ENCODE results near the gene CNGB1. TPM values are rescaled to one million over a fixed set of nuclear protein-coding genes. Genes with fewer than 3 reads are reported as not detected.

Gene CNGB1
- total and polyA plus RNA-seq, 8 donors, result 0.03 to 0.23 (median 0.14) TPM; not detected in 1

- H3K9me3 ChIP-seq, result no peaks in the 10 kb centered on the region
- no peak for TF ChIP-seq CTCF (IDR thresholded peaks at IDR 0.05)
- DNase-seq, result no peak
- H3K4me1 ChIP-seq, result no peaks in the 10 kb centered on the region
- ATAC-seq, result peak; percentile 26
- H3K4me3 ChIP-seq, result no peak overlapping the region
- H3K27me3 ChIP-seq, result peaks cover 0 to 19% of the 10 kb centered on the region in 2 donors
- no peak overlapping the region for H3K27ac ChIP-seq
- intact Hi-C loops (cut with DNase I), result no loop called here
- H3K36me3 ChIP-seq, result no peaks in the 10 kb centered on the region
These were observed 99.5 kb downstream of the CNGB1 start for GRCh38 chr16:57871456-57871855.

DNA sequence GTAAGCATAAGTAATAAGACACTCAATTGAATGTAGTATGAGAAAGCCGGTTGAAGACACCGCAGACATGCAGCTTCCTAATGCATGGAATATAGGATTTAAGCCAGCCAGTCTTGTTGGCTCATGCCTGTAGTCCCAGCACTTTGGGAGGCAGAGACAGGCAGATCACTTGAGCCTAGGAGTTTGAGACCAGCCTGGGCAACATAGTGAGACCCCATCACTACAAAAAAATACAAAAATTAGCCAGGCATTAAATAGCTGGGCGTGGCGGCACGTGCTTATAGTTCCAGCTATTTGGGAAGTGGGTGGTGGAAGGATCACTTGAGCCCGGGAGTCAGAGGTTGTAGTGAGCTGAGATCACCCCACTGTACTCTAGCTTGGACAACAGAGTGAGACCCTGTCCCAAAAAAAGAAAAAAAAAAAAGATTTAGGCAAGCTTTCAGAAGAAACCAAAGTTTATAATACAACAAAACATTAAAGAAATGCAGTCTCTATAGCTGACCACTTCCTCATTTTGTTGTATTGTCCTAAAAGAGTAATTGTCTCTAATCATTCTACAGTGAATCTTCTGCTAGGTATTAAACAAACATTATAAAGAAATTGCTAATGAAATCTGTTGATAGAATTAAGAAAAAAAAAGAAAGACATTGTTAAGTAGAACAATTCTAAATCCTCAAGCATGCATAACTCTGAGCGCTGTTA lies 100.0 kb downstream of the CNGB1 start:
- H3K9me3 ChIP-seq, result no peaks in the 10 kb centered on the region
- no peak for TF ChIP-seq CTCF (IDR thresholded peaks at IDR 0.05)
- intact Hi-C loops (cut with DNase I), result no loop called here
- DNase-seq, result no peak
- no peaks in the 10 kb centered on the region for H3K4me1 ChIP-seq
- no peaks in the 10 kb centered on the region for H3K36me3 ChIP-seq
- peaks cover 0 to 19% of the 10 kb centered on the region in 2 donors for H3K27me3 ChIP-seq
- H3K27ac ChIP-seq, result no peak overlapping the region
- no peak overlapping the region for H3K4me3 ChIP-seq
- ATAC-seq, result no peak

DNA sequence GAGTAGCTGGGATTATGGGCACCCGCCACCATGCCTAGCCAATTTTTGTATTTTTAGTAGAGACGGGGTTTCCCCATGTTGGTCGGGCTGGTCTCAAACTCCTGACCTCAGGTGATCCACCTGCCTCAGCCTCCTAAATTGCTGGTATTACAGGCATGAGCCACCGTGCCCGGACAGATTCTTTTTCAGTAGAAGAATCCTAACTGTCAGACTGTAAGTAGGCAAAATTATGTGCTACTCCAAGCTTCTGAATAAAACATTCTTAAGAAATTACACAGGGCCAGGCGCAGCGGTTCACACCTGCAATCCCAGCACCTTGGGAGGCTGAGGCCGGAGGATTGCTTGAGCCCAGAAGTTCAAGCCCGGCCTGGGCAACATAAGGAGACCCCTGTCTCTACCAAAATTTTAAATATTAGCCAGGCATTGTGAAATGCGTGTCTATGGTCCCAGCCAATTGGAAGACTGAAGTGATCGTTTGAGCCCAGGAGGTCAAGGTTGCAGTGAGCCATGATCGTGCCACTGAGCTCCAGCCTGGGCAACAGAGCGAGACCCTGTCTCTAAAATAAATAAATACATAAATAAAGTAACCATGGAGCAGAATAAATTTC lies 101.9 kb downstream of the CNGB1 start:
- H3K4me1 ChIP-seq, result no peaks in the 10 kb centered on the region
- no peak for DNase-seq
- no peak overlapping the region for H3K27ac ChIP-seq
- peaks cover 0 to 17% of the 10 kb centered on the region in 2 donors for H3K27me3 ChIP-seq
- H3K9me3 ChIP-seq, result no peaks in the 10 kb centered on the region
- no peak for ATAC-seq
- no peak overlapping the region for H3K4me3 ChIP-seq
- no peak for TF ChIP-seq CTCF (IDR thresholded peaks at IDR 0.05)
- no peaks in the 10 kb centered on the region for H3K36me3 ChIP-seq
- intact Hi-C loops (cut with DNase I), result loop anchor here in 1 of 2 donors (5.0 to 10.0 kb wide), 2 partner anchors 84 to 112 kb away; no protein-coding TSS in a partner anchor

- intact Hi-C loops (cut with DNase I), result loop anchor here in 1 of 2 donors (5.0 to 10.0 kb wide), 2 partner anchors 82 to 110 kb away; no protein-coding TSS in a partner anchor
- no peak for ATAC-seq
- DNase-seq, result no peak
- Histone ChIP-seq H3K27ac (no peak overlapping the region), H3K9me3 (no peaks in the 10 kb centered on the region), H3K4me1 (peaks cover 0 to 8% of the 10 kb centered on the region in 2 donors), H3K4me3 (no peak overlapping the region), H3K36me3 (no peaks in the 10 kb centered on the region), H3K27me3 (no peaks in the 10 kb centered on the region)
- no peak for TF ChIP-seq CTCF (IDR thresholded peaks at IDR 0.05)
These were observed 103.8 kb downstream of the CNGB1 start for GRCh38 chr16:57867000-57867561.

DNA sequence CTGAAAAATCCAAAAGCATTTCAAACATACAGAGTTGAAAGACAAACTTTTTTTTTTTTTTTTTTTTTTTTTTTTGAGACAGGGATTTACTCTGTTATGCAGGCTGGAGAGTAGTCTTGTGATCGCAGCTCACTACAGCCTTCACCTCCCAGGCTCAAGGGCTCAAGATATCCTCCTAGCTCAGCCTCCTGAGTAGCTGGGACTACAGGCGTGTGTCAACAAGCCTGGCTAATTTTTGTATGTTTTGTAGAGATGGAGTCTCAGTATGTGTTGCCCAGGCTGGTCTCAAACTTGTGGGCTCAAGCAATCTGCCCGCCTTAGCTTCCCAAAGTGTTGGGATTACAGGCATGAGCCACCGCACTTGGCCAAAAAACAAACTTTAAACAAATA lies 104.4 kb downstream of the CNGB1 start:
- no peak for ATAC-seq
- Histone ChIP-seq H3K36me3 (no peaks in the 10 kb centered on the region), H3K27ac (no peak overlapping the region), H3K4me1 (peaks cover 0 to 8% of the 10 kb centered on the region in 2 donors), H3K9me3 (no peaks in the 10 kb centered on the region), H3K27me3 (no peaks in the 10 kb centered on the region), H3K4me3 (no peak overlapping the region)
- intact Hi-C loops (cut with DNase I), result loop anchor here in 1 of 2 donors (5.0 to 10.0 kb wide), 2 partner anchors 82 to 109 kb away; no protein-coding TSS in a partner anchor
- TF ChIP-seq CTCF (IDR thresholded peaks at IDR 0.05), result no peak
- DNase-seq, result no peak

All from left lung (tissue), 10 donors.